ENCODE measurements around the gene DHRS12. TPM values are rescaled to one million over a fixed set of nuclear protein-coding genes. Genes with fewer than 3 reads are reported as not detected.

The DHRS12 gene, protein sequence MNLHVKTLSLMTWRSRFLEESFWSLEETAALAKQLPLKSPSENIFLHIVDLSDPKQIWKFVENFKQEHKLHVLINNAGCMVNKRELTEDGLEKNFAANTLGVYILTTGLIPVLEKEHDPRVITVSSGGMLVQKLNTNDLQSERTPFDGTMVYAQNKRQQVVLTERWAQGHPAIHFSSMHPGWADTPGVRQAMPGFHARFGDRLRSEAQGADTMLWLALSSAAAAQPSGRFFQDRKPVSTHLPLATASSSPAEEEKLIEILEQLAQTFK
- 10.3 TPM for total RNA-seq
- long read RNA-seq, partial matches to known transcripts = 2 of 17 reads
- long read RNA-seq, other reads (novel, unspliced or antisense) = 12 of 17 reads

GRCh38 chr13:51803422-51804294 lies at the start of gene DHRS12:
TSS of gene DHRS12 (minus strand) at chr13:51804163. CDS start at chr13:51799659, 4,504 bp downstream.
- TF ChIP-seq CTCF (IDR thresholded peaks at IDR 0.05; ENCODE audit: borderline replicate concordance) = peak; percentile 9
- Histone ChIP-seq H3K4me3 (peak within 1 kb of the TSS; percentile 89), H3K27ac (replicated peaks) (peak within 1 kb of the TSS; percentile 100), H3K36me3 (peaks cover 5% of the 10 kb centered on the region), H3K4me1 (peaks cover 67% of the 10 kb centered on the region), H3K9me3 (replicated peaks) (no peaks in the 10 kb centered on the region), H3K27me3 (ENCODE audit: low read depth) (no peaks in the 10 kb centered on the region)
- peak; percentile 93 for DNase-seq
- intact Hi-C loops (cut with micrococcal nuclease) = no loop called here

GRCh38 chr13:51849145-51850101 lies 45.5 kb upstream of the DHRS12 start:
- Histone ChIP-seq H3K36me3 (no peaks in the 10 kb centered on the region), H3K9me3 (replicated peaks) (no peaks in the 10 kb centered on the region), H3K27me3 (ENCODE audit: low read depth) (no peaks in the 10 kb centered on the region), H3K4me1 (peaks cover 14% of the 10 kb centered on the region), H3K4me3 (no peak overlapping the region), H3K27ac (replicated peaks) (no peak overlapping the region)
- DNase-seq = peak; percentile 35
- intact Hi-C loops (cut with micrococcal nuclease) = no loop called here
- peak; percentile 67 for TF ChIP-seq CTCF (IDR thresholded peaks at IDR 0.05; ENCODE audit: borderline replicate concordance)

DNA sequence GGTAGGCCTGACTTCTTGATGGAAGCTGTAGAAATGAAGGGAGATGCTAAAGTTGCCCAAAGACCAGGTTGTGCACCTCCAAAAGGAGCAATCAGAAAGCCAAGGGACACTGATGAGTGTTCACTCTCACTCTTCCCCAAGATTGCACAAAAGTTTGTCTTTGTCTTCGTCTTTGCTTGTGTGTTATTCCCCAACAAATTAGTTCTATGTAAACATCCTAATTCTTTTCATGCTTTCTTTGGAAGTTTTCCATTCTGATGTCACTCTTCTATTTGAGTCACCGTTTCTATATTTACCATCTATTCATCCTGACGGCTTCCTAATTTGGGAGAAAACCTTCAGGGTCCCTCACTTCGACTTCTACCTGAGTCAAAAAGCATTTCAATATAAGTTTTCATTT lies 44.7 kb upstream of the DHRS12 start:
- no peak for TF ChIP-seq CTCF (IDR thresholded peaks at IDR 0.05; ENCODE audit: borderline replicate concordance)
- intact Hi-C loops (cut with micrococcal nuclease) = no loop called here
- no peaks in the 10 kb centered on the region for H3K9me3 ChIP-seq (replicated peaks)

GRCh38 chr13:51846756-51847155 lies 42.8 kb upstream of the DHRS12 start:
- H3K27me3 ChIP-seq (ENCODE audit: low read depth) = no peaks in the 10 kb centered on the region
- intact Hi-C loops (cut with micrococcal nuclease) = no loop called here
- no peak for TF ChIP-seq CTCF (IDR thresholded peaks at IDR 0.05; ENCODE audit: borderline replicate concordance)
- H3K4me3 ChIP-seq = no peak overlapping the region
- no peaks in the 10 kb centered on the region for H3K9me3 ChIP-seq (replicated peaks)
- no peak overlapping the region for H3K27ac ChIP-seq (replicated peaks)
- no peak for DNase-seq
- H3K4me1 ChIP-seq = peaks cover 14% of the 10 kb centered on the region
- no peaks in the 10 kb centered on the region for H3K36me3 ChIP-seq

More for the DNA sequence above, 44.7 kb upstream of the DHRS12 start:
- Histone ChIP-seq H3K36me3 (no peaks in the 10 kb centered on the region), H3K27ac (replicated peaks) (no peak overlapping the region), H3K4me1 (peaks cover 14% of the 10 kb centered on the region), H3K4me3 (no peak overlapping the region), H3K27me3 (ENCODE audit: low read depth) (no peaks in the 10 kb centered on the region)
- no peak for DNase-seq
